H9 (cell line): Measurements from ENCODE around the gene MGMT. TPM values are rescaled to one million over a fixed set of nuclear protein-coding genes. Genes with fewer than 3 reads are reported as not detected.

Experiments used
- DNase-seq: peaks from one replicate; pipeline ENCODE4 v3.0.0-alpha.2; 2017
- H2AFZ ChIP-seq: one replicate; pipeline ENCODE4 v1.6.1; 2013; ENCODE audit warnings: mild to moderate bottlenecking, low read length, control low read depth, moderate library complexity
- H2AK5ac ChIP-seq: 2 replicates; pipeline ENCODE4 v1.6.1; 2013; ENCODE audit warnings: low read length, control low read depth, mixed read lengths; ENCODE audit not compliant: insufficient read length
- H2BK120ac ChIP-seq: one replicate; pipeline ENCODE4 v1.6.1; 2013; ENCODE audit warnings: low read depth, mild to moderate bottlenecking, low read length, control low read depth, inconsistent platforms; ENCODE audit not compliant: poor library complexity, severe bottlenecking
- H2BK12ac ChIP-seq: 2 replicates; pipeline ENCODE4 v1.6.1; 2013; ENCODE audit warnings: low read length, control low read depth, mixed read lengths, low read depth; ENCODE audit not compliant: insufficient read length
- H2BK15ac ChIP-seq: 2 replicates; pipeline ENCODE4 v1.6.1; 2013; ENCODE audit warnings: low read depth, low read length, control low read depth
- H2BK20ac ChIP-seq: one replicate; pipeline ENCODE4 v1.6.1; 2013; ENCODE audit warnings: low read depth, mild to moderate bottlenecking, low read length, control low read depth, inconsistent platforms; ENCODE audit not compliant: poor library complexity, severe bottlenecking
- H2BK5ac ChIP-seq: 2 replicates; pipeline ENCODE4 v1.6.1; 2013; ENCODE audit warnings: low read length, control low read depth, mixed read lengths; ENCODE audit not compliant: insufficient read length
- H3K14ac ChIP-seq: 2 replicates; pipeline ENCODE4 v1.6.1; 2013; ENCODE audit warnings: low read length, control low read depth; ENCODE audit not compliant: insufficient read depth
- H3K18ac ChIP-seq: 2 replicates; pipeline ENCODE4 v1.6.1; 2013; ENCODE audit warnings: low read depth, mild to moderate bottlenecking, mixed read lengths, low read length, control low read depth; ENCODE audit not compliant: insufficient read length
- H3K23ac ChIP-seq: 2 replicates; pipeline ENCODE4 v1.6.1; 2013; ENCODE audit warnings: low read length, control low read depth, mixed read lengths, low read depth; ENCODE audit not compliant: insufficient read length
- H3K23me2 ChIP-seq: 2 replicates; pipeline ENCODE4 v1.6.1; 2013; ENCODE audit warnings: low read depth, mild to moderate bottlenecking, mixed read lengths, low read length, control low read depth; ENCODE audit not compliant: insufficient read length, poor library complexity, severe bottlenecking
- H3K27ac ChIP-seq: 2 replicates; pipeline ENCODE4 v1.5.1; 2013; ENCODE audit warnings: low read length, control low read depth, mixed read lengths, low read depth; ENCODE audit not compliant: insufficient read length
- H3K27me3 ChIP-seq: 2 replicates; pipeline ENCODE4 v1.6.1; 2013; ENCODE audit warnings: low read length, control low read depth, inconsistent platforms; ENCODE audit not compliant: insufficient read depth
- H3K4ac ChIP-seq: 2 replicates; pipeline ENCODE4 v1.6.1; 2013; ENCODE audit warnings: low read depth, mild to moderate bottlenecking, control low read depth, inconsistent platforms, low read length, moderate library complexity
- H3K4me1 ChIP-seq: 2 replicates; pipeline ENCODE4 v1.6.1; 2013; ENCODE audit warnings: low read length, control low read depth, inconsistent platforms; ENCODE audit not compliant: insufficient read depth
- H3K4me2 ChIP-seq: 2 replicates; pipeline ENCODE4 v1.6.1; 2013; ENCODE audit warnings: low read length, control low read depth, mixed read lengths; ENCODE audit not compliant: insufficient read length, insufficient read depth
- H3K56ac ChIP-seq: 2 replicates; pipeline ENCODE4 v1.6.1; 2013; ENCODE audit warnings: low read depth, mild to moderate bottlenecking, mixed read lengths, low read length, control low read depth; ENCODE audit not compliant: insufficient read length
- H3K79me1 ChIP-seq: 2 replicates; pipeline ENCODE4 v1.6.1; 2013; ENCODE audit warnings: low read depth, mild to moderate bottlenecking, moderate library complexity, low read length, control low read depth, inconsistent platforms; ENCODE audit not compliant: insufficient read depth, poor library complexity, severe bottlenecking
- H3K79me2 ChIP-seq: 2 replicates; pipeline ENCODE4 v1.6.1; 2013; ENCODE audit warnings: low read length, control low read depth, inconsistent platforms; ENCODE audit not compliant: insufficient read depth
- H3K9ac ChIP-seq: 2 replicates; pipeline ENCODE4 v1.6.1; 2013; ENCODE audit warnings: low read length, control low read depth, mixed read lengths; ENCODE audit not compliant: insufficient read length; ENCODE audit errors: extremely low read depth
- H3K9me3 ChIP-seq: one replicate; pipeline ENCODE4 v1.6.1; 2013; ENCODE audit warnings: low read depth, low read length, inconsistent platforms; ENCODE audit not compliant: control insufficient read depth
- H3T11ph ChIP-seq: one replicate; pipeline ENCODE4 v1.6.1; 2013; ENCODE audit warnings: mild to moderate bottlenecking, low read length, control low read depth, inconsistent platforms
- H4K20me1 ChIP-seq: one replicate; pipeline ENCODE4 v1.6.1; 2013; ENCODE audit not compliant: control insufficient read depth, insufficient read length, insufficient read depth
- H4K5ac ChIP-seq: 2 replicates; pipeline ENCODE4 v1.6.1; 2013; ENCODE audit warnings: low read depth, mild to moderate bottlenecking, mixed read lengths, low read length, control low read depth; ENCODE audit not compliant: insufficient read length
- H4K8ac ChIP-seq: replicated peaks from 2 replicates; pipeline ENCODE4 v1.6.1; 2013; ENCODE audit warnings: low read length, control low read depth, mixed read lengths, low read depth; ENCODE audit not compliant: insufficient read length
- H4K91ac ChIP-seq: 2 replicates; pipeline ENCODE4 v1.6.1; 2013; ENCODE audit warnings: low read depth, mild to moderate bottlenecking, moderate library complexity, mixed read lengths, low read length, control low read depth; ENCODE audit not compliant: insufficient read length
- H3K27ac Mint-ChIP-seq, 3 experiments: 2 replicates in 2 of 3; 3 replicates in 1 of 3; pipeline ENCODE4 v1.8.0; 2020 to 2021; ENCODE audit warnings: mixed read lengths in 3 of 3, mild to moderate bottlenecking in 1 of 3, moderate library complexity in 1 of 3
- H3K27me3 Mint-ChIP-seq: 2 replicates; pipeline ENCODE4 v1.8.0; 2021; ENCODE audit warnings: low read depth, mild to moderate bottlenecking, moderate library complexity, mixed read lengths
- H3K36me3 Mint-ChIP-seq, 3 experiments: 2 replicates in 2 of 3; 3 replicates in 1 of 3; pipeline ENCODE4 v1.8.0; 2020 to 2021; ENCODE audit warnings: low read depth in 3 of 3, mixed read lengths in 3 of 3; ENCODE audit not compliant: insufficient read depth in 1 of 3
- H3K4me1 Mint-ChIP-seq, 2 experiments: 2 replicates each; pipeline ENCODE4 v1.8.0; 2020; ENCODE audit warnings: mixed read lengths in 2 of 2
- H3K4me3 Mint-ChIP-seq, 2 experiments: 2 replicates in 1 of 2; 3 replicates in 1 of 2; pipeline ENCODE4 v1.8.0; 2020 to 2021; ENCODE audit warnings: mild to moderate bottlenecking in 2 of 2, mixed read lengths in 2 of 2, moderate library complexity in 1 of 2
- H3K9me3 Mint-ChIP-seq, 2 experiments: 2 replicates in 1 of 2; 3 replicates in 1 of 2; pipeline ENCODE4 v1.8.0; 2020; ENCODE audit warnings: mild to moderate bottlenecking in 2 of 2, mixed read lengths in 2 of 2, moderate library complexity in 1 of 2
- WGBS: extraction: QIAGEN DNeasy Blood & Tissue Kit; methylation state at CpG from one replicate; pipeline ENCODE4 v1.1.7; 2013; ENCODE audit warnings: missing lambda C conversion rate, low lambda C conversion rate, mixed read lengths; ENCODE audit not compliant: insufficient read length; ENCODE audit errors: extremely low coverage; 5-methylcytosine and 5-hydroxymethylcytosine counted together
- total RNA-seq: library from RNA; stranded (reverse); gene quantifications from 2 replicates; pipeline ENCODE4 v1.2.1, GENCODE V29; 2021
- TF ChIP-seq, protein P1 (sequence below): fragments of 200-600 bp; sonication (generic); conservative IDR thresholded peaks from 3 replicates; pipeline ENCODE4 v1.8.0; 2021; ENCODE audit warnings: antibody characterized with exemption, mild to moderate bottlenecking

Gene MGMT
- total RNA-seq, 1 experiment from 2014 or later: 18.4 TPM

DNA sequence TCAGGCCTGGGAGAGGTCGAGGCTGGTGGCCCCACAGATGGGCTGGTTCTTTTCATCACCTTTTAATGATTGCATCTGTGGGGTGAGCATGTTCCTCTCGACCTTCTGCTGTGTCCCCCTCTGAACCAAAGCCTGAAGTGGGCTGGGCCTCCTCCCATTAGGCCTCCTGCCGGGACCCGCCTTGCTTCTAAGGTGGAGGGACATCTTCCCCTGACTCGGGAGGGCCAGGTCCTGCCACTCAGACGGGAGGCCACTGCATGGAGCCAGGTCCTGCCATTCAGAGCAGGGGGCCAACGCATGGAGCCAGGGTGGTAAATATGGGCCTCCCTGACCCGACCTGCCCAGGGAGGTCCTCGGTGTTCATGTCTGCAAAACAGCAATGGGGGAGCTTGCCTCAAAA lies 308.6 kb downstream of the MGMT start:
- Histone ChIP-seq H4K20me1 (no peaks in the 10 kb centered on the region), H2AK5ac (no peak overlapping the region), H3K4me2 (no peak overlapping the region), H3K27me3 (no peaks in the 10 kb centered on the region), H3K14ac (no peak overlapping the region), H3K23ac (no peak overlapping the region), H2BK5ac (no peak overlapping the region), H3K18ac (no peak overlapping the region), H4K8ac (no peak overlapping the region), H4K5ac (no peak overlapping the region), H2BK12ac (no peak overlapping the region), H3K27ac (no peak overlapping the region), H2BK20ac (no peak overlapping the region), H4K91ac (no peak overlapping the region), H3K79me2 (no peaks in the 10 kb centered on the region), H3K79me1 (no peaks in the 10 kb centered on the region), H3K56ac (no peak overlapping the region), H3K9ac (no peak overlapping the region), H3K4ac (no peak overlapping the region), H2BK120ac (no peak overlapping the region), H3T11ph (no peak overlapping the region), H3K9me3 (no peaks in the 10 kb centered on the region), H3K4me1 (no peaks in the 10 kb centered on the region), H2AFZ (no peak overlapping the region), H3K23me2 (no peaks in the 10 kb centered on the region), H2BK15ac (no peak overlapping the region)
- Mint-ChIP-seq H3K4me1 (no peaks in the 10 kb centered on the region), H3K27me3 (no peaks in the 10 kb centered on the region; the same call in 1 of the 2 replicates), H3K36me3 (peaks cover 0 to 1% (median 0%) of the 10 kb centered on the region in 3 experiments; a peak in 1 of 7 replicates), H3K27ac (no peak overlapping the region), H3K9me3 (no peaks in the 10 kb centered on the region), H3K4me3 (no peak overlapping the region)
- TF ChIP-seq, protein P1, sequence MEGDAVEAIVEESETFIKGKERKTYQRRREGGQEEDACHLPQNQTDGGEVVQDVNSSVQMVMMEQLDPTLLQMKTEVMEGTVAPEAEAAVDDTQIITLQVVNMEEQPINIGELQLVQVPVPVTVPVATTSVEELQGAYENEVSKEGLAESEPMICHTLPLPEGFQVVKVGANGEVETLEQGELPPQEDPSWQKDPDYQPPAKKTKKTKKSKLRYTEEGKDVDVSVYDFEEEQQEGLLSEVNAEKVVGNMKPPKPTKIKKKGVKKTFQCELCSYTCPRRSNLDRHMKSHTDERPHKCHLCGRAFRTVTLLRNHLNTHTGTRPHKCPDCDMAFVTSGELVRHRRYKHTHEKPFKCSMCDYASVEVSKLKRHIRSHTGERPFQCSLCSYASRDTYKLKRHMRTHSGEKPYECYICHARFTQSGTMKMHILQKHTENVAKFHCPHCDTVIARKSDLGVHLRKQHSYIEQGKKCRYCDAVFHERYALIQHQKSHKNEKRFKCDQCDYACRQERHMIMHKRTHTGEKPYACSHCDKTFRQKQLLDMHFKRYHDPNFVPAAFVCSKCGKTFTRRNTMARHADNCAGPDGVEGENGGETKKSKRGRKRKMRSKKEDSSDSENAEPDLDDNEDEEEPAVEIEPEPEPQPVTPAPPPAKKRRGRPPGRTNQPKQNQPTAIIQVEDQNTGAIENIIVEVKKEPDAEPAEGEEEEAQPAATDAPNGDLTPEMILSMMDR: no peak
- peak; percentile 17 for DNase-seq
- no CpG with 5 or more reads among the region's 9 CpGs for whole genome bisulfite sequencing
